Measurements from ENCODE around the gene P2RY8.
"Not testable (repeated sequence)": the region's sequence is repeated elsewhere in the genome, so short reads cannot be mapped to it uniquely, and the experiment has no call there.

Gene P2RY8

DNA sequence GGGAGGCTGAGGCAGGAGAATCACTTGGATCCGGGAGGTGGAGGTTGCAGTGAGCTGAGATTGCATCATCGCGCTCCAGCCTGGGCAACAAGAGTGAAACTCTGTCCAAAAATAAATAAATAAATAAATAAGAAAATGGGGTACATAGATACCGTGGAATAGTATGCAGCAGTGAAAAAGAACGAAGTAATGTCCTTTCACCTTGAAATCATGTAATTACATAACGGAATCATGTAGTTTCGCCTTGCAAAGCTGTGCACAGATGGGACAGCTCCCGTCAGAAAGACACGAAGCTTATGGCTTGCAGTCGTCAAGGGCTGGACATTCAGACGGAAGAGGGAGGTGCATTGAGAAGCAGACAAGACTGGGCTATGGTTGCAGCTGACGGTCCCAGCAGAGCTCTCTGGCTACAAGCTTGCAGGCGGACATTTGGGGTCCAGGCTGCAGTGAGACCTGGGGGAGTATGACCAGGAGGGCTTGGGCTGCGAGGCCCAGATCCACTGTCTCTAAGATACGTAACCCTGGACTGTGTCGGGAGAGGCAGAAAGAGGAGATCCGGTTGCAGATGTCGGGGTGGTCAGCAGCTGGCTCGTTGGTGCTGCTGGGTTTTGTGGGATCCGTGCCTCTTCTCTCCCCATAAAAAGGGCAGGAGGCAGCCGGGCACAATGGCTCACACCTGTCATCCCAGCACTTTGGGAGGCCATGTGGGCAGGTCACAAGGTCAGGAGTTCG, 6.2 kb upstream of the P2RY8 start:
- DNase-seq, result no peak

DNA sequence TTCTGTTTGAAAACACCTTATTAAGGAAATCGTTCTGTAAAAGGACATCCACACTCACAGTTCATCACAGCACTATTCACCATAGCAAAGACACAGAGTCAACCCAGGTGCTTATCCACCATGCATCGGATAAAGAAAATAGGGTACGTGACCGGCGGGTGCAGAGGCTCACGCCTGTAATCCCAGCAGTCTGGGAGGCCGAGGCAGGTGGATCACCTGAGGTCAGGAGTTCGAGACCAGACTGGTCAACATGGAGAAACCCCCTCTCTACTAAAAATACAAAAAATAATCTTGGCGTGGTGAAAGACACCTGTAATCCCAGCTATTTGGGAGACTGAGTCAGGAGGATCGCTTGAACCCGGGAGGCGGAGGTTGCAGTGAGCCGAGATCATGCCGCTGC, 2.2 kb upstream of the P2RY8 start:
- DNase-seq, result not testable (repeated sequence)

DNA sequence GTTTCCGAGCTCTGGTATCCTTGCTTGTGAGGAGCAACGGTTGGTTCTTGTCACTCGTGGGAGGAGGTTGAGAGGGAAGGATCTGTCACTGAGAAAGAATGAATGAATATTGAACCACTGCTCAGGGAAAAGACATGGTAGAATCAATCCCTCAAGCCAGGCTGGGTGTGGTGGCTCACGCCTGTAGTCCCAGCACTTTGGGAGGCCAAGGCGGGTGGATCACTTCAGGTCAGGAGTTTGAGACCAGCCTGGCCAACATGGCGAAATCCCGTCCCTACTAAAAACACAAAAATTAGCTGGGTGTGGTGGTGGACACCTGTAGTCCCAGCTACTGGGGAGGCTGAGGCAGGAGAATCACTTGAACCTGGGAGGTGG, 718 bp upstream of the P2RY8 start:
- not testable (repeated sequence) for DNase-seq

DNA sequence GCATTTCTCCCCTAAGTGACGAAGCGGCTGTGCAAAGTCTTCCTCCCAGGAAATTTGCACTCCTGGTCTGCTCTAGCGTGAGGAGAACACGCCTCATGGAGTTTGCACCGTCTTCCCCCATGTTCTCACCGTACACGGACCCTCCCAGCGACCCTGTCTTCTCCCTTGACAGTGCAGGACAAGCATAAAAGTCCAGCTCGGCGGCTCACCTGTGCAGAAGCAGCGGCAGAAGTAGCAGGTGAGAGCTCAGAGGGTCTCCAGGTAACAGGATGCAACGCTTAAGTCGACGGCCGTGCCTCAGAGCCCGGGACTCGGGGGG, 314 bp downstream of the P2RY8 start:
- no peak for DNase-seq

DNA sequence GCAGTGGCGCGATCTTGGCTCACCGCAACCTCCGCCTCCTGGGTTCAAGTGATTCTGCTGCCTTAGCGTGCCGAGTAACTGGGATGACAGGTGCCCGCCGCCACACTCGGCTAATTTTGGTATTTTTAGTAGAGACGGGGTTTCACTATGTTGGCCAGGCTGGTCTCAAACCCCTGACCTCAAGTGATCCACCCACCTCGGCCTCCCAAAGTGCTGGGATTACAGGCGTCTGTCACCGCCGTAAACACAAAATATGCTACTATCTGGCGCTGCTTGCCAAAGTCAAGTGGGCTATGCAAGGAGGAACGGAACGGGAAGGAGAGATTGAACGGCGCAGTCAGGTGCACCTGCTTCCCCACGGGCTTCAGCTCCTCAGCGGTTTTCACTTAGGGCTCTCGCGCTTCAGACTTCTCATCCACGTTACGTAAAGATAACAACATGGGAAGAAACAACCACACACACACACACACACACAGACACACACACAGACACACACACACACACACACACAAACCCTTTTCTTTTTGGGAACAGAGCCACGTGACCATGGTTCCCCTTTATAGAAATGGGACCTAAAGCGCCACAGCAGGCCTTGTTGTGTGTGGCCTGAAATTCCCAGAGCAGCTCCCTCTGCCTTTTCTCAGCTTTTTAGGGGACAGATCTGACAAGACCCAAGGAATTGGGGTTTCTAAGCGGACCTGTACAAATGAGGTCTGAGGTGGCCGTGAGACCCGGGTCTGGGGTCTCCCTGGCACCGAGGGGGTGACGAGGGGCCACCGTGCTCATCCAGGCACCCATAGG, 1.5 kb downstream of the P2RY8 start:
- DNase-seq, result peak; percentile 21 to 40

DNA sequence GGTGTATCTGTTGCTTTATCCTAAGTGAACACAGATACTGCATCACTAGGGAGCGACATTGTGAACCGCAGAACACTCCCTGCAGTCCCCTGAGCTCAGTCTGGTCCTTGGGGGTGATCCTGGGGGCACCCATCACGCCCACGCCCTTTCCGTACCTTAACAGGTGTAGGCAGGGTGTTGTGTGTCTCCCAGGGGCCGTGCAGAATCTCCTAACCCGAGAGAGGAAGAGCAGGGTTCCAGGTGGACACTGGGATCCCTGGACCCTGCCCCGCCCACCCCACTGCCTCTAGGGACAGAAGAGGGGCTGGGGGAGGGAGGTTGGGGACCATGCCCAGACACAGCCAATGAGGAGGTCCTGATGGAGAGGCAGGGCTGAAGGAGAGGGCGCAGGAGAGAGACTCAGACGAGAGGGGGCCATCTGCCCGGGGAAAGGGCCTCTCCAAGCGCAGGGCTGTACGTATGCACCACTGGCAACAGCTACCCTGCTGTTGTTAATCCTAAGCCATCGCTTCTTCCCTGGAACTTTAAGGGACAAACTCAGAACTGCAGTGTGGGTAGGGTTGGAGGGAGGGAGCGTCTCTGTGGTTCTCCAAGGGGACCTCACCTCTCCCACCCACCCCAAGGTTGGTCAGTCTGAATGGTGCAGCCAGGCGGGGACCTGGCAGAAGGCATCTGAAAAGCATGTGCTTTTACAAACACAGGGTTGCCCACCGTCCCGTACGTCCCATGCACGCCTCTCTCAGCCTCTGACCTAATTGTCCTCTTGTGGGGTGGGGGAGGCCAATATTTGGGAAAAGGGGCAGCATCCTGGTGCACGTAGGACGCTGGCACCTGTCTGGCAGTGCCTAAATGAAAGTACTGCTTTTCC, 2.5 kb downstream of the P2RY8 start:
- DNase-seq, result peak; percentile 56 to 58

DNA sequence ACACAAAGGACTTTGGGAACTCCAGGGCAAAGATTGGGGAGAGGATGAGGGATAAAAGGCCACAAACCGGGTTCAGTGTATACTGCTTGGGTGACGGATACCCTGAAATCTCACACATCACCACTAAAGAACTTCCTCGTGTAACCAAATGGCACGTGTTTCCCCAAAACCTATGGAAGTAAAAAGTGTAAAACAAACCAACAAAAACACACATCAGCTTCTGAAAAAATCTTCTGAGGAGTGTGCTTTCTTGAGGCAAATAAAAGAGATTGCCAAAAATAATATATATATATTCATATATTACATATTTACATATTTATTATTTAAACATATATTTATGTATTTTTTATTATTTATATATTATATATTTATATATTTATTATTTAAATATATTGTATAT, 3.9 kb downstream of the P2RY8 start:
- DNase-seq, result peak in 1 of 2 experiments; percentile 21

DNA sequence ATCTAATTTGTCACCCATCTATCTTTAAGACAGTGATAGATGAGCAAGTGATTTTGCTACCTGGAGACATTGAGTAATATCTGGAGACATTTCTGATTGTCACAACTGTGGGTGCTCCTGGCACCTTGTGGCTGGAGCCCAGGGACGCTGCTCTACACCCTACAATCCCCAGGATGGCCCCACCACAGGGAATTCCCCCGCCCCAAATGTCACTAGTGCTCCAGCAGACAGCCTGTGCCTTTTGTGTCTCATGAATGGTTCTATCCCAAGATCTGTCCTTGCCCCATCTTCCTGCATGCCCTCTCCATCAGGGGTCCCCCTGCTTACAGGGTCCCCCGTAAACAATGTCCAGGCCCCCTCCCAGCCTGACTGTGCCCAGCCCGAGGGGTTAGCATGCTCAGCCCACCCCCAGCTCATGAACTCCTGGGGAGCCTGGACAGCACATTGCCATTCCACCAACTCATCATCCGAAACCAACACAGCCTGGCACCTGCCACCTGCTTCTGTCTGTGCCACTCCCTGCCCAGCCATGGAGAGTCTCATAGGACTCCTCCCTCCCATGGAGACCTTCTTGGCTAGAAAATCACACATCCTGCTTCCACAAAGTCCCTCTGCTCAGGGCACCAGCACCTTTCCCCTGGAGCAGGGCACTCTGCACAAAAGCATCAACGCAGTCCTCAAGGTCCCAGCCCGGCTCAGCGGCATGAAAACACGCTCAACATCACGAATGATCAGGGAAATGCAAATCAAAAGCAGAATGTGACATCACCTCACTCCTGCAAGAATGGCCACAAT, 5.7 kb downstream of the P2RY8 start:
- DNase-seq, result no peak

DNA sequence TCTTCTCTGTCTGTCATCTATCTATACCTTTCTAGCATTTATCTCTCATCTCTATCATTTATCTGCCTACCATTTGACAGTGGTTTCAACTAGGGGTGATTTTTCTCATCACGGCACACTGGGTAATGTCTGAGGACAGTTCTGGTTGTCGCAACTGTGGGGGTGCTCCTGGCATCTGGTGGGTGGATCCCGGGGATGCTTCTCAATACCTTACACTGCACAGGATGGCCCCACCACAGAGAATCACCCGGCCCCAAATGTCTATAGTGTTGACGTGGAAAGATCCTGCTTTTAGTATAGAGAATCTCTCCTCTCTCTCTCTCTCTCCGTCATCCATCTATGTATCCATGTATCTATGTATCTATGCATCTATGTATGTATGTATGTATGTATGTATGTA, 7.2 kb downstream of the P2RY8 start:
- no peak for DNase-seq

DNA sequence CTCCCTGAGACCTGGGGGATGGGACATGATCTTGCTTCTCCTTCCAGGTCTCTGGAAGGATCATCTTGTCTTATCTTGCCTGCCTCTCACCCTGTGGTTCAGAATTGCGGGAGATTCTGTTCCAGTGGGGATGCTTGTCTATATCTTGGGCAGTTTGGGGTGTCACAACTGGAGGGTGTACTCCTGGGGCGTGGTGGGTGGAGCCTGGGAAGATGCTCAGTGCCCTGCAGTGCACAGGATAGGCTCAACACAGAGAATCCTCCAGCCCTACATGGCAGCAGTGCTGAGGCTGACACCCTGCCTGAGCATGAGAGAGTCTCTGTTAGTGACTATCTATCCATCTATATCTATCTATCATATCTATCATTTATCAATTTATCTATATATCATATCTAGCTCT, 7.7 kb downstream of the P2RY8 start:
- no peak for DNase-seq

DNA sequence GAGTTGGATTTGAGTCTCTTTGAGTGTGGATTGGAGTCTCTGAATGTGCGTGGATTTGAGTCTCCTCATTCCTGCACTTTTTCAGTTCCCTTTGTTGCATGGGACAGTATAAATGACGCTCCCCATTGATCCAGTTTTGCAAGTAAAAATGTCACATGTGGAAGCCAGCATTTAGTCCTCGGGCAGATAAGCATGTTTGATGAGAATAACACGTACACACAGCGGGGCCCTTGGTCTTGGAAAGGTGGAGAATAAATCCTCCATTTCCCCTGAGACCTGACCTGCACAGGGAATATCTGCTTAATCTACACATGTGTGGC, 8.1 kb downstream of the P2RY8 start:
- DNase-seq, result no peak

DNA sequence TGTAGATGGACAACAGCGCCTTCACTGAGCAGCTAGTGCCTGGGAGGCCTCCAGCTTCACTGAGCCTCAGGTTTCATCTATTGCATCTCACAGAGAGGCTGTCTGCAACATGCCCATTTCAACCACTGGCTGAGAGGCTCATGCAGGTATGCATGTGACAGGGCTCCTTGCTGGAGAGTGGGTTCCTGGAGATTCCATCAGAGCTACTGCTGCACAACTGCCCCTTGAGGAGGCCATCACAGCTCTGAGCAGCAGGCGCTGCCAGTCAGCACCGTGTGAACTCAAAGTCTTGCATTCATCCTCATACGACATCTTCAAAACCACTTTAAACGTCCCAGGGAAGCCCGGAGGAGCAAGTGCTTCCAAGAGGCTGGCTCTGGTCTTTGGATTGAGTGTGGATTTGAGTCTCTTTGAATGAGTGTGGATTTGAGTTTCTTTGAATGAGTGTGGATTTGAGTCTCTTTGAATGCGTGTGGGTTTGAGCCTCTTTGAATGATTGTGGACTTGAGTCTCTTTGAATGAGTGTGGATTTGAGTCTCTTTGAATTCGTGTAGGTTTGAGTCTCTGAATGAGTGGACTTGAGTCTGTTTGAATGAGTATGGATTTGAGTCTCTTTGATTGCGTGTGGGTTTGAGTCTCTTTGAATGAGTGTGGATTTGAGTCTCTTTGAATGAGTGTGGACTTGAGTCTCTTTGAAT, 8.7 kb downstream of the P2RY8 start:
- DNase-seq, result no peak

DNA sequence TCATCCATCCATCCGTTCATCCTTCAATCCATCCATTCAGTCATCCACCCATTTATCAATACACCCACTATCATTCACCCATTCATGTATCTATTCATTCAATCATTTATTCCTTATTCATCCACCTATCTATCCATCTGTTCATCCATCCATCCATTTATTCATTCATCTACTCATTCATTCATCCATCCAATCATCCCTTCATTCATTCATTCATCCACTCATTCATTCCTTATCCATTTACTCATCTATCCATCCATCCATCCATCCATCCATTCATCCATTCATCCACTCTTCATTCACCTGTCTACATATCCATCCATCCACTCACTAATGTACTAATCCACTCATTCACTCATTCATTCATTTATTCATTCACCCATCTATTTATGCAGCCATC, 9.5 kb downstream of the P2RY8 start:
- no peak for DNase-seq

DNA sequence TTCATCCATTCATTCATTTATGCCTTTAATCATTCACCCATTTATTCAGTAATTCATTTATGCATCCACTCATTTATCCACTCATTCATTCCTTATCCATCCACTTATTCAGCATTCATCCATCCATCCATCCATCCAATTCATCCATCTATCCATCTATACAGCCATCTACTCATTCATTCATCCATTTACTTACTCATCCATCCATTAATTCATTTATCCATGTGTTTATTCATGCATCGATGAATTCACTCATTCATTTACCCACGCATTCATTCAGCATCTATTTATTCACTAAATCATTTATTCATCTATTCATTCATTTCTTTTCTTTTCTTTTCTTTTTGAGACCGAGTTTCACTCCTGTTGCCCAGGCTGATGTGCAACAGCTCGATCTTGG, 10.4 kb downstream of the P2RY8 start:
- DNase-seq, result no peak

DNA sequence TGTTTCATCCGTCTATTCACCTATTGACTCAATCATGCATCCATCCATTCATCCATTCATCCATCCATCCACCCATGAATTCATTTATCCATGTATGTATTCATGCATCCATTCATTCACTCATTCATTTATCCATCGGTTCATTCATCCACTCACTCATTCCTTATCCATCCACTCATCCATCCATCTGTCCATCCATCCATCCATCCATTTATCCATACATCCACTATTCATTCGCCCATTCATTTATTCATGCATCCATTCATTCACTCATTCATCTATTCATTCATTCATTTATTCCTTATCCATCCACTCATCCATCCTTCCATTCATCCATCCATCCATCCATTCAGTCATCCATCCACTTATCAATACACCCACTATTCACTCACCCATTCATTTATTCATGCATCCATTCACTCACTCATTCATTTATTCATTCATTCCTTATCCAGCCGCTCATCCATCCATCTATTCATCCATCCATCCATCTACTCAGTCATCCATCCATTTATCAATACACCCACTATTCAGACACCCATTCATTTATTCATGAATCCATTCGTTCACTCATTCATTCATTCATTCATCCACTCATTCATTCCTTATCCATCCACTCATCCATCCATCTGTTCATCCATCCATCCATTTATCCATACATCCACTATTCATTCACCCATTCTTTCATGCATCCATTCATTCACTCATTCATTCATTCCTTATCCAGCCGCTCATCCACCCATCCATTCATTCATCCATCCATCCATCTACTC, 11.2 kb downstream of the P2RY8 start:
- no peak for DNase-seq

DNA sequence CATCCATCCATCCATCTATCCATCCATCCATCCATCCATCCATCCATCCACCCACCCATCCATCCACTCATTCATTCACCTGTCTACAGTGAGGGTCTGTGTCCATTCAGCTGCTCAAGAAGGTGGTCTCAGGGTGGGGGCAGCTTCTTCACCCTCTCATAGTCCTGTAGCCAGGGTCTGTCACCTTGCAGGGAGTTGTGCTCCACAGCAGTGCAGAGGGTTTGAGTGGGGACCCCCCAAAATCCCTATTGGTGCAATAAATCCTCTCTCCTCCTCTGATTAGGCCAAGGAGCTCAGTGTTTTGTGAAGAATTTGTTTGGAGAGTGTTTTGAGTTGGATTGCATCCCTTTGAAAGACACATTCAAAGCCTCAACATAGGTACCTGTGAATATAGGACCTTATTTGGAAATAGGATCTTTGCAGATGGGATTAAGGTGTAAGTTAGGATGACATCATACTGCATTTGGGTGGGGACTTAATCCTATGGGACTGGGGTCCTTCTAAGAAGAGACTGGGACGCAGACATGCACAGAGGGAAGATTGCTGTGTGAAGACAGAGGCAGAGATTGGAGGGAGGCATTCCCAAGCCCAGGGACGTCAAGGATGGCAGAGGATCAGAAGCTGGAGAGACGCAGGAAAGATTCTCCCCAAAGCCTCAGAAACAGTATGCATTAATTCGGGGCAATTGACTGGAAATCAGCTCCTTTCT, 12.0 kb downstream of the P2RY8 start:
- no peak for DNase-seq

DNA sequence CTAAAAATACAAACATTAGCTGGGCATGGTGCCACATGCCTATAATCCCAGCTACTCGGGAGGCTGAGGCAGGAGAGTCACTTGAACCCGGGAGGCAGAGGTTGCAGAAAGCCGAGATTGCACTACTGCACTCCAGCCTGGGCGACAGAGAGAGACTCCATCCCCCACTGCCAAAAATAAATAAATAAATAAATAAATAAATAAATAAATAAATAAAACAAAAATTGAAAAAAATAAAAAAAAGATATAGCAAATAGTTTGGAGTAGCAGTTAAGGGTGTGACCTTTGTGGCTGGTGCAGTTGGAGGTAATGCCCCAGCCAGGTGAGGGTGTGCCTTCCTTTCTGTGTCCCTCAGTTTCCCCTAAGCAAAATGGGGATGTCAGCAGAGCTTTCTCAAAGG, 14.1 kb downstream of the P2RY8 start:
- DNase-seq, result not testable (repeated sequence)

DNA sequence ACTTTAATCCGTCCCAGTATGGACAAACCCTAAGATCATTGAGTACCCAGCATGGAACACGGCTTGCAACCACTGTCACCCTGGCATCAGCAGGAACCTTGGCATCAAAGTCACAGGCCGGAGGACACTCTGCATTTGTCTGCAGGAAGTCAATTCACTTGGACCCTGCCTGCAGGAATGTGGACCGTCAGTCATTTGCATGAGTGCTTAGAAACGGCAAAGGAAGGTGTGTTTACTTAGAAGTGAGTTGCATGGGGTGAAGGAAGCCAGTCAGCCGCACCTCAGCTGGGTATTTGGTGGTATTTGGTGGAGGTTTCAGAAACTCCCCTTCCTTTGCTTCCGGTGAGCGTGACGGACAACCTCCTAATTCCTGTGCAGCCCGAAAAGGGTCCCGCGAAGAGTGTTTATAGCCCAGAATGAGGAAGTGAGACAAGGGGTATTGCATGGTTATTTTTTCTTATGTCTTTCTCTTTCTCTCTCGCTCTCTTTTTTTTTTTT, 15.5 kb downstream of the P2RY8 start:
- DNase-seq, result peak; percentile 52 to 68

DNA sequence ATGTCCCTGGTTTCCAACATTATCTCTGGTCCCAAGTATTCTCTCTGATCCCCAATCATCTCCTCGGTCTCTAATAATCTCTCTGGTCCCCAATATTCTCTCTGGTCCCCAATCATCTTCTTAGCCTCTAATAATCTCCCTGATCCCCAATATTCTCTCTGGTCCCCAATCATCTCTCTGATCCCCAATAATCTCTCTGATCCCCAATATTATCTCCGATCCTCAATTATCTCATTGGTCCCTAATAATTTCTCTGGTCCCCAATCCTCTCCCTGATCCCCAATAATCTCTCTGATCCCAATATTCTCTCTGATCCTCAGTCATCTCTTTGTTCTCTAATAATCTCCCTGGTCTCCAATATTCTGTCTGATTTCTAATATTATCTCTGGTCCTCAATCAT, 16.6 kb downstream of the P2RY8 start:
- DNase-seq, result no peak

DNA sequence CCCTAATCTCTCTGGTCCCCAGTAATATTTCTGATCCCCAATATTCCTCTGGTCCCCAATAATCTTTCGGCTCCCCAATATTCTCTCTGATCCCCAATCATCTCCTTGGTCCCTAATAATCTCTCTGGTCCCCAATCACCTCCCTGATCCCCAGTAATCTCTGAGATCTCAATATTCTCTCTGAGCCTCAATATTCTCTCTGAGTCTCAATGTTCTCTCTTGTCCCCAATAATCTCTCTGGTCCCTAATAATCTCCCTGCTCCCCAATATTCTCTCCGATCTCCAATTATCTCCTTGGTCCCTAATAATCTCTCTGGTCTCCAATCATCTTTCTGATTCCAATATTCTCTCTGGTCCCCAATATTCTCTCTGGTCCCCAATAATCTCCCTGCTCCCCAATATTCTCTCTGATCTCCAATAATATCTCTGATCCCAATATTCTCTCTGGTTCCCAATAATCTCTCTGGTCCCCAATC, 17.9 kb downstream of the P2RY8 start:
- no peak for DNase-seq

DNA sequence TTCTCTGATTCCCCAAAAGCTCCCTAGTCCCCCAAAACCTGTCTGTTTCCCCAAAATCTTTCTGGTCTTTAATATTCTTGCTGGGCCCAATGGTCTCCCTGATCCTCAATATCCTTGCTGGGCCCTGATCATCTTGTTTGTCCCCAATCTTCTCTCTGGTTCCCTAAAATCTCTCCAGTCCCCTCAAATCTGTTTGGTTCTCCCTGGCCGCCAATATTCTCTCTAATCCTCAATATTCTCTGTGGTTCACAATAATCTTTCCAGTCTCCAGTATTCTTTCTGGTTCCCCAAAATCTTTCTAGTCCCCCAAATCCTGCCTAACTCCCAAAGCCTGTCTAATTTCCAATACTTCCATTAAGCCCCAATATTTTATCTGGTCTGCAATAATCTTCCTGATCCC, 18.5 kb downstream of the P2RY8 start:
- DNase-seq, result no peak

Data from Kasumi-1 (cell line).